ENCODE results near the gene BIRC6. TPM values are rescaled to one million over a fixed set of nuclear protein-coding genes. Genes with fewer than 3 reads are reported as not detected.
"Not testable (repeated sequence)": the region's sequence is repeated elsewhere in the genome, so short reads cannot be mapped to it uniquely, and the experiment has no call there.

Gene BIRC6
- polyA plus RNA-seq, 3 donors = 11.5 to 32.6 (median 12.9) TPM

DNA sequence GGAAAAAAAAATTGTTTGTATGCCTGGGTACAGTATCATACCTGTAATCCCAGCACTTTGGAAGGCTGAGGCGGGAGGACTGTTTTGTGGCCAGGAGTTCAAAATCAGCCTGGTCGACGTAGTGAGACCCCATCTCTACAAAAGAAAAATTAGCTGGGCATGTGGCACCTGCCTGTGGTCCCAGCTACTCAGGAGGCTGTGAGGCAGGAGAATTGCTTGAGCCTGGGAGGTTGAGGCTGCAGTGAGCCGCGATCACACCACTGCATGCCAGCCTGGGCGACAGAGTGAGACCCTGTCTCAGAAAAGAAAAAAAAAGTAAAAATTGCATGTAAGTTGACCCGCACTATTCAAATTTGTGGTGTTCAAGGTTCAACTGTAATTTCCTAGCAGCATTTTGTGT, 46.2 kb upstream of the BIRC6 start:
- Histone ChIP-seq H3K4me1 (ENCODE audit: control insufficient read depth in 1 of 2, insufficient read depth in 2 of 2, low read length in 2 of 2) (no peaks in the 10 kb centered on the region), H3K9me3 (replicated peaks in 1 of 2; ENCODE audit: control insufficient read depth in 1 of 2, insufficient read depth in 1 of 2, low read length in 2 of 2) (no peaks in the 10 kb centered on the region), H3K27ac (ENCODE audit: low read depth in 1 of 2, low read length in 2 of 2) (no peak overlapping the region), H3K4me2 (replicated peaks; ENCODE audit: extremely low read depth, low read length, poor library complexity, severe bottlenecking) (no peak overlapping the region), H3K36me3 (replicated peaks in 1 of 2; ENCODE audit: control insufficient read depth in 1 of 2, insufficient read depth in 2 of 2, low read length in 2 of 2) (peaks cover 42 to 56% of the 10 kb centered on the region in 2 donors), H3K4me3 (replicated peaks in 1 of 3; ENCODE audit: low read depth in 2 of 3, low read length in 3 of 3) (no peak overlapping the region), H2AFZ (ENCODE audit: insufficient read depth, low read depth, low read length, poor library complexity, severe bottlenecking) (no peak overlapping the region), H3K79me2 (ENCODE audit: insufficient read depth, low read length) (no peaks in the 10 kb centered on the region), H3K9ac (ENCODE audit: insufficient read depth, low read length, poor library complexity, severe bottlenecking) (no peak overlapping the region), H3K27me3 (ENCODE audit: control insufficient read depth in 2 of 2, insufficient read depth in 2 of 2, low read length in 2 of 2) (no peaks in the 10 kb centered on the region), H4K20me1 (ENCODE audit: insufficient read depth, low read length) (no peaks in the 10 kb centered on the region)
- TF ChIP-seq, protein P1, sequence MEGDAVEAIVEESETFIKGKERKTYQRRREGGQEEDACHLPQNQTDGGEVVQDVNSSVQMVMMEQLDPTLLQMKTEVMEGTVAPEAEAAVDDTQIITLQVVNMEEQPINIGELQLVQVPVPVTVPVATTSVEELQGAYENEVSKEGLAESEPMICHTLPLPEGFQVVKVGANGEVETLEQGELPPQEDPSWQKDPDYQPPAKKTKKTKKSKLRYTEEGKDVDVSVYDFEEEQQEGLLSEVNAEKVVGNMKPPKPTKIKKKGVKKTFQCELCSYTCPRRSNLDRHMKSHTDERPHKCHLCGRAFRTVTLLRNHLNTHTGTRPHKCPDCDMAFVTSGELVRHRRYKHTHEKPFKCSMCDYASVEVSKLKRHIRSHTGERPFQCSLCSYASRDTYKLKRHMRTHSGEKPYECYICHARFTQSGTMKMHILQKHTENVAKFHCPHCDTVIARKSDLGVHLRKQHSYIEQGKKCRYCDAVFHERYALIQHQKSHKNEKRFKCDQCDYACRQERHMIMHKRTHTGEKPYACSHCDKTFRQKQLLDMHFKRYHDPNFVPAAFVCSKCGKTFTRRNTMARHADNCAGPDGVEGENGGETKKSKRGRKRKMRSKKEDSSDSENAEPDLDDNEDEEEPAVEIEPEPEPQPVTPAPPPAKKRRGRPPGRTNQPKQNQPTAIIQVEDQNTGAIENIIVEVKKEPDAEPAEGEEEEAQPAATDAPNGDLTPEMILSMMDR (IDR thresholded peaks at IDR 0.05) = no peak
- Mint-ChIP-seq H3K27me3 (ENCODE audit: low read depth in 3 of 3) (peaks cover 0 to 2% (median 0%) of the 10 kb centered on the region in 3 donors), H3K9me3 (peaks cover 0 to 2% (median 0%) of the 10 kb centered on the region in 7 donors), H3K4me1 (no peaks in the 10 kb centered on the region), H3K4me3 (no peak overlapping the region), H3K27ac (peak overlapping the region in 1 of 7 donors; percentile 48), H3K36me3 (peaks cover 22 to 55% of the 10 kb centered on the region in 2 donors)
- no peak for DNase-seq
- intact Hi-C loops (cut with micrococcal nuclease) = no loop called here
- WGBS (ENCODE audit: insufficient coverage) = 100% methylated on average over 4 of the region's 7 CpGs

DNA sequence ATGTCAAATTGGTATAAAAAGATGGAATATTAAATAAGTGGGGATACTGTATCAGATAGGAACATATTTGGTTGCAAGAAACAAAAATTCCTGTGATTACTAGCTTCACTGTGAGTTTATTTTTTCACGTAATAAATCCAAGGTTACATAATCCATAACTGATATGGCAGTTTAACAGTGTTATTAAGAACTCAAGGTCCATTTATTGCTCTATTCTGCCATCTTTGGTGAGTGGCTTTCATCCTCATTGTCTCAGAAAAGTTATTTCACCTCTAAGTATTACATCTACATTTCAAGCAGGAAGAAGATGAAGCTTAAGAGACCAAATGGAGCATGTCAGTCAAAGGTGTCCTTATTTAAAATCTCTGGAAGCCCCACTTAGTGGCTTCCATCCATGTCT, 41.9 kb upstream of the BIRC6 start:
- no peak for DNase-seq
- TF ChIP-seq, protein P1 (IDR thresholded peaks at IDR 0.05) = no peak
- intact Hi-C loops (cut with micrococcal nuclease) = no loop called here
- Histone ChIP-seq H4K20me1 (ENCODE audit: insufficient read depth, low read length) (no peaks in the 10 kb centered on the region), H3K36me3 (replicated peaks in 1 of 2; ENCODE audit: control insufficient read depth in 1 of 2, insufficient read depth in 2 of 2, low read length in 2 of 2) (peaks cover 16 to 27% of the 10 kb centered on the region in 2 donors), H2AFZ (ENCODE audit: insufficient read depth, low read depth, low read length, poor library complexity, severe bottlenecking) (no peak overlapping the region), H3K9me3 (replicated peaks in 1 of 2; ENCODE audit: control insufficient read depth in 1 of 2, insufficient read depth in 1 of 2, low read length in 2 of 2) (no peaks in the 10 kb centered on the region), H3K27me3 (ENCODE audit: control insufficient read depth in 2 of 2, insufficient read depth in 2 of 2, low read length in 2 of 2) (no peaks in the 10 kb centered on the region), H3K79me2 (ENCODE audit: insufficient read depth, low read length) (no peaks in the 10 kb centered on the region), H3K4me3 (replicated peaks in 1 of 3; ENCODE audit: low read depth in 2 of 3, low read length in 3 of 3) (no peak overlapping the region), H3K9ac (ENCODE audit: insufficient read depth, low read length, poor library complexity, severe bottlenecking) (no peak overlapping the region), H3K4me2 (replicated peaks; ENCODE audit: extremely low read depth, low read length, poor library complexity, severe bottlenecking) (no peak overlapping the region), H3K4me1 (ENCODE audit: control insufficient read depth in 1 of 2, insufficient read depth in 2 of 2, low read length in 2 of 2) (no peaks in the 10 kb centered on the region), H3K27ac (ENCODE audit: low read depth in 1 of 2, low read length in 2 of 2) (no peak overlapping the region)
- Mint-ChIP-seq H3K36me3 (peaks cover 10 to 38% of the 10 kb centered on the region in 2 donors), H3K9me3 (peaks cover 0 to 4% (median 0%) of the 10 kb centered on the region in 7 donors), H3K27me3 (ENCODE audit: low read depth in 3 of 3) (peaks cover 0 to 2% (median 2%) of the 10 kb centered on the region in 3 donors), H3K4me1 (no peaks in the 10 kb centered on the region), H3K4me3 (no peak overlapping the region), H3K27ac (no peak overlapping the region)
- no CpG with 5 or more reads among the region's 1 CpG for WGBS (ENCODE audit: insufficient coverage)

DNA sequence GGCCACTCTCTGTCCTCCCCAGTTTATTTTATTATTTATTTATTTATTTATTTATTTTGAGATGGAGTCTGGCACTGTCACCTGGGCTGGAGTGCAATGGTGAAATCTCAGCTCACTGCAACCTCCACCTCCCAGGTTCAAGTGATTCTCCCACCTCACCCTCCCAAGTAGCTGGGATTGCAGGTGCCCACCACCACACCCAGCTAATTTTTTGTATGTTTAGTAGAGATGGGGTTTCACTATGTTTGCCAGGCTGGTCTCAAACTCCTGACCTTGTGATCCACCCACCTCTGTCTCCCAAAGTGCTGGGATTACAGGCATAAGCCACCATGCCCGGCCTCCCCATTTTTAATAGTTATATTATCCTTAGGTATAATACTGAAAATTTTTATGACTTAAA, 28.1 kb upstream of the BIRC6 start:
- WGBS (ENCODE audit: insufficient coverage) = no CpG with 5 or more reads among the region's 1 CpG
- H3K27me3 ChIP-seq (ENCODE audit: control insufficient read depth in 2 of 2, insufficient read depth in 2 of 2, low read length in 2 of 2); H3K4me3 ChIP-seq (replicated peaks in 1 of 3; ENCODE audit: low read depth in 2 of 3, low read length in 3 of 3); H3K9me3 ChIP-seq (replicated peaks in 1 of 2; ENCODE audit: control insufficient read depth in 1 of 2, insufficient read depth in 1 of 2, low read length in 2 of 2); H3K4me3 Mint-ChIP-seq; H3K27ac ChIP-seq (ENCODE audit: low read depth in 1 of 2, low read length in 2 of 2); H4K20me1 ChIP-seq (ENCODE audit: insufficient read depth, low read length); H3K27me3 Mint-ChIP-seq (ENCODE audit: low read depth in 3 of 3); H3K36me3 ChIP-seq (replicated peaks in 1 of 2; ENCODE audit: control insufficient read depth in 1 of 2, insufficient read depth in 2 of 2, low read length in 2 of 2); H3K4me2 ChIP-seq (replicated peaks; ENCODE audit: extremely low read depth, low read length, poor library complexity, severe bottlenecking); H3K4me1 ChIP-seq (ENCODE audit: control insufficient read depth in 1 of 2, insufficient read depth in 2 of 2, low read length in 2 of 2); H3K27ac Mint-ChIP-seq; H3K4me1 Mint-ChIP-seq; H2AFZ ChIP-seq (ENCODE audit: insufficient read depth, low read depth, low read length, poor library complexity, severe bottlenecking); H3K79me2 ChIP-seq (ENCODE audit: insufficient read depth, low read length); H3K9ac ChIP-seq (ENCODE audit: insufficient read depth, low read length, poor library complexity, severe bottlenecking); H3K9me3 Mint-ChIP-seq; intact Hi-C loops (cut with micrococcal nuclease); DNase-seq: not testable (repeated sequence)
- peaks cover 10 to 11% of the 10 kb centered on the region in 2 donors for H3K36me3 Mint-ChIP-seq
